A549 treated with CORT108297 at 1 μM for 4 hours (cell line): Measurements from ENCODE around the gene ARMCX1. TPM values are rescaled to one million over a fixed set of nuclear protein-coding genes. Genes with fewer than 3 reads are reported as not detected.

ENCODE experiments used
- total RNA-seq: library from RNA; stranded (reverse); fragments of 200-300 nt; extraction: Qiagen RNA extraction; gene quantifications from 5 replicates; pipeline ENCODE4 v1.2.3, GENCODE V29; 2022

ARMCX1 gene
- 0.32 to 0.68 TPM (median 0.34 TPM) in 5 replicates for total RNA-seq

DNA sequence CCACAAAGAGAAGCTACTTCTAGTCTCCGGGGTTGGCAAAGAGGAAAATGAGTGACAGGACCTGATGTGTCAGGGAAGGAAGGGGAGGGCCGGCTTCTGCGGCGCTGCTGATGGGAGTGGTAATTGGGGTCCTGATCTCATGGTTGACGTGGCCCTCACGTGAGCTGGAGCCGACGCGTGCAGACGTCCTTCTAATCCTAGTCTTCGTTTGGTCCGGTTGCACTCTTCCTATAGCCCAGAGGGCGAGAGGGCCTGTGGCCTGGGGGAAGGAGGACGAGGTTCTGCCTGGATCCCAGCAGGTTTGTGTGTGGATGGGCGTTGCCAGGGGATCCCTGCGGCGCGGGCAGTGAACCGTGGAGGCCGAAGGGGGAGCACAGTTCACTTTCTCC lies at the start of gene ARMCX1:
Gene ARMCX1, plus strand, starts transcription at position 186 of the 389 bp plus-strand sequence. CDS start 2,384 bp downstream, outside the sequence.

Other genes starting within 250 kb of the ARMCX1 start
- gene TIMM8A, start 201.8 kb upstream of the ARMCX1 start, total RNA-seq: 29.4 to 31.4 TPM (median 30.8 TPM) in 5 replicates
- 0.10 to 0.18 TPM (median 0.15 TPM) in 5 replicates for gene BTK, start 164.4 kb upstream of the ARMCX1 start, total RNA-seq
- gene RPL36A, start 159.5 kb upstream of the ARMCX1 start, total RNA-seq: 2,402 to 3,144 TPM (median 2,521 TPM) in 5 replicates
- gene GLA, start 142.6 kb upstream of the ARMCX1 start, total RNA-seq: 174 to 204 TPM (median 187 TPM) in 5 replicates
- gene HNRNPH2, start 142.3 kb upstream of the ARMCX1 start, total RNA-seq: 56.6 to 70.7 TPM (median 60.1 TPM) in 5 replicates
- gene ARMCX4, start 65.1 kb upstream of the ARMCX1 start, total RNA-seq: 0.37 to 1.1 TPM (median 0.68 TPM) in 5 replicates
- 44.5 to 49.9 TPM (median 47.2 TPM) in 5 replicates for gene ARMCX6, start 67.5 kb downstream of the ARMCX1 start, total RNA-seq
- 19.5 to 26.4 TPM (median 21.5 TPM) in 5 replicates for gene ARMCX3, start 72.6 kb downstream of the ARMCX1 start, total RNA-seq
- gene ARMCX2, start 109.3 kb downstream of the ARMCX1 start, total RNA-seq: 0.08 to 0.11 TPM in 2 of 5 replicates, not detected in the others